Tibial nerve (tissue), 4 donors: ENCODE data around the gene KCNK7. TPM values are rescaled to one million over a fixed set of nuclear protein-coding genes. Genes with fewer than 3 reads are reported as not detected.

Source experiments
- DNase-seq, 2 donors: peaks; one replicate each; pipeline ENCODE4 v3.0.0-alpha.2; 2019; ENCODE audit warnings: low spot score in 2 of 2
- H3K27ac ChIP-seq, 4 donors: fragments of 200-600 bp; sonication (generic) in 3 of 4; one replicate each; pipeline ENCODE4 v1.5.1; 2017 to 2019; ENCODE audit warnings: mild to moderate bottlenecking in 1 of 4
- H3K27me3 ChIP-seq, 2 donors: fragments of 200-600 bp; sonication (generic) in 1 of 2; one replicate each; pipeline versions ENCODE4 v1.5.1 to v1.6.0; 2017 to 2019
- H3K36me3 ChIP-seq, 3 donors: fragments of 200-600 bp; sonication (generic); one replicate each; pipeline ENCODE4 v1.5.1; 2018 to 2019
- H3K4me1 ChIP-seq, 4 donors: fragments of 200-600 bp; sonication (generic) in 3 of 4; one replicate each; pipeline ENCODE4 v1.5.1; 2017 to 2019
- H3K4me3 ChIP-seq, 4 donors: fragments of 200-600 bp; sonication (generic) in 3 of 4; one replicate each; pipeline ENCODE4 v1.5.1; 2017 to 2019; ENCODE audit warnings: mild to moderate bottlenecking in 1 of 4, moderate library complexity in 1 of 4
- H3K9me3 ChIP-seq, 4 donors: fragments of 200-600 bp; sonication (generic) in 3 of 4; one replicate each; pipeline ENCODE4 v1.5.1; 2017 to 2019
- CTCF ChIP-seq, 5 experiments: fragments of 200-600 bp in 3 of 5; fragments of 450-650 bp in 2 of 5; sonication (generic) in 3 of 5; IDR thresholded peaks; one replicate each; pipeline ENCODE4 v1.5.1; 2016 to 2019; ENCODE audit warnings: antibody characterized with exemption in 5 of 5, mild to moderate bottlenecking in 3 of 5, moderate library complexity in 2 of 5
- EP300 ChIP-seq, 2 donors: sonication (generic); formaldehyde crosslinking; IDR thresholded peaks; one replicate each; pipeline ENCODE4 v1.6.1; 2017; ENCODE audit warnings: antibody characterized with exemption in 2 of 2, mild to moderate bottlenecking in 1 of 2
- POLR2A ChIP-seq, 2 donors: fragments of 450-650 bp; IDR thresholded peaks; one replicate each; pipeline ENCODE4 v1.6.1; 2017; ENCODE audit warnings: antibody characterized with exemption in 2 of 2, mild to moderate bottlenecking in 2 of 2, moderate library complexity in 2 of 2
- WGBS, 2 donors: methylation state at CpG; one replicate each; pipeline ENCODE4 v1.1.5; 2018; 5-methylcytosine and 5-hydroxymethylcytosine counted together
- total RNA-seq, 4 donors: library from RNA; depleted of rRNA; stranded (reverse); fragments of >200 nt; gene quantifications; one replicate each; pipeline ENCODE4 v1.1.0, GENCODE V29; 2016

KCNK7 gene
- total RNA-seq, 4 donors from 2014 or later, result 0.63 to 3.3 (median 1.2) TPM; not detected in 1

GRCh38 chr11:65556470-65557279, 38.9 kb downstream of the KCNK7 start:
- Histone ChIP-seq H3K4me3 (peak overlapping the region; percentile 38 to 64 (median 58)), H3K36me3 (peaks cover 0 to 25% (median 0%) of the 10 kb centered on the region in 3 donors), H3K27me3 (no peaks in the 10 kb centered on the region), H3K9me3 (no peaks in the 10 kb centered on the region), H3K27ac (peak overlapping the region; percentile 95 to 98 (median 98)), H3K4me1 (peaks cover 0 to 88% (median 69%) of the 10 kb centered on the region in 4 donors)
- TF ChIP-seq POLR2A (IDR thresholded peaks at IDR 0.05) (no peak), EP300 (IDR thresholded peaks at IDR 0.05) (no peak), CTCF (IDR thresholded peaks at IDR 0.05) (no peak)
- no peak for DNase-seq
- WGBS, 2 donors, result 34 to 47% methylated on average over 9 to 12 of the region's 12 CpGs

- no peaks in the 10 kb centered on the region for H3K9me3 ChIP-seq
- H3K4me3 ChIP-seq, result peak overlapping the region in 1 of 4 donors; percentile 61
- H3K27me3 ChIP-seq, result no peaks in the 10 kb centered on the region
- H3K27ac ChIP-seq, result peak overlapping the region; percentile 95 to 98 (median 98)
- H3K36me3 ChIP-seq, result peaks cover 0 to 35% (median 0%) of the 10 kb centered on the region in 3 donors
- no peak for DNase-seq
- TF ChIP-seq POLR2A (IDR thresholded peaks at IDR 0.05) (no peak), EP300 (IDR thresholded peaks at IDR 0.05) (no peak), CTCF (IDR thresholded peaks at IDR 0.05) (no peak)
- H3K4me1 ChIP-seq, result peaks cover 0 to 91% (median 68%) of the 10 kb centered on the region in 4 donors
- 15 to 19% methylated on average over 6 of the region's 6 CpGs for WGBS, 2 donors
These were observed 39.8 kb downstream of the KCNK7 start for GRCh38 chr11:65555693-65556231.

GRCh38 chr11:65554842-65555430, 40.7 kb downstream of the KCNK7 start:
- 87 to 88% methylated on average over 4 of the region's 4 CpGs for WGBS, 2 donors
- H3K4me1 ChIP-seq, result peaks cover 0 to 83% (median 61%) of the 10 kb centered on the region in 4 donors

GRCh38 chr11:65554057-65554818, 41.4 kb downstream of the KCNK7 start:
- WGBS, 2 donors, result 76 to 78% methylated on average over 12 to 26 of the region's 27 CpGs

More at GRCh38 chr11:65554842-65555430, 40.7 kb downstream of the KCNK7 start:
- no peaks in the 10 kb centered on the region for H3K9me3 ChIP-seq
- peaks cover 0 to 41% (median 0%) of the 10 kb centered on the region in 3 donors for H3K36me3 ChIP-seq
- H3K27ac ChIP-seq, result peak overlapping the region; percentile 95 to 98 (median 98)
- TF ChIP-seq POLR2A (IDR thresholded peaks at IDR 0.05) (no peak), CTCF (IDR thresholded peaks at IDR 0.05) (no peak), EP300 (IDR thresholded peaks at IDR 0.05) (no peak)
- H3K27me3 ChIP-seq, result no peaks in the 10 kb centered on the region
- no peak for DNase-seq
- H3K4me3 ChIP-seq, result no peak overlapping the region

More at GRCh38 chr11:65554057-65554818, 41.4 kb downstream of the KCNK7 start:
- no peak for TF ChIP-seq EP300 (IDR thresholded peaks at IDR 0.05)
- no peak for TF ChIP-seq CTCF (IDR thresholded peaks at IDR 0.05)
- no peak for TF ChIP-seq POLR2A (IDR thresholded peaks at IDR 0.05)
- Histone ChIP-seq H3K27ac (peak overlapping the region in 3 of 4 donors; percentile 98), H3K4me1 (peaks cover 0 to 76% (median 54%) of the 10 kb centered on the region in 4 donors), H3K27me3 (no peaks in the 10 kb centered on the region), H3K4me3 (no peak overlapping the region), H3K36me3 (peaks cover 0 to 45% (median 0%) of the 10 kb centered on the region in 3 donors), H3K9me3 (no peaks in the 10 kb centered on the region)
- no peak for DNase-seq
